Gastrocnemius medialis (tissue), 4 donors: Measurements from ENCODE around the gene VRK2. TPM values are rescaled to one million over a fixed set of nuclear protein-coding genes. Genes with fewer than 3 reads are reported as not detected.

Experiments
- ATAC-seq, 2 donors: fragments of 150-250 bp; one replicate each; pipeline ENCODE4 v1.9.1; 2016
- DNase-seq, 2 donors: peaks; one replicate each; pipeline ENCODE4 v3.0.0-alpha.2; 2019
- H3K27ac ChIP-seq, 4 donors: fragments of 200-600 bp; sonication (generic); 1 replicate in 1 of 4; 2 replicates in 3 of 4; pipeline ENCODE4 v1.5.1; 2016 to 2018; ENCODE audit warnings: mild to moderate bottlenecking in 2 of 4, moderate library complexity in 1 of 4
- H3K27me3 ChIP-seq, 3 donors: fragments of 200-600 bp; sonication (generic) in 2 of 3; 1 replicate in 1 of 3; 2 replicates in 2 of 3; pipeline versions ENCODE4 v1.5.1 to v1.6.0; 2016 to 2019; ENCODE audit warnings: mild to moderate bottlenecking in 1 of 3, moderate library complexity in 1 of 3
- H3K36me3 ChIP-seq, 2 donors: fragments of 200-600 bp; sonication (generic) in 1 of 2; one replicate each; pipeline ENCODE4 v1.5.1; 2017 to 2018
- H3K4me1 ChIP-seq, 2 donors: fragments of 200-600 bp; sonication (generic) in 1 of 2; one replicate each; pipeline ENCODE4 v1.5.1; 2016 to 2017; ENCODE audit warnings: mild to moderate bottlenecking in 2 of 2
- H3K4me3 ChIP-seq, 4 donors: fragments of 200-600 bp; sonication (generic) in 3 of 4; 1 replicate in 1 of 4; 2 replicates in 3 of 4; pipeline ENCODE4 v1.5.1; 2016 to 2019; ENCODE audit warnings: mild to moderate bottlenecking in 2 of 4
- H3K9me3 ChIP-seq, 3 donors: fragments of 200-600 bp; sonication (generic) in 2 of 3; 1 replicate in 1 of 3; 2 replicates in 2 of 3; pipeline ENCODE4 v1.5.1; 2016 to 2019
- POLR2A ChIP-seq, 2 donors: fragments of 450-650 bp; IDR thresholded peaks; one replicate each; pipeline ENCODE4 v1.6.1; 2017; ENCODE audit warnings: antibody characterized with exemption in 2 of 2, mild to moderate bottlenecking in 2 of 2, moderate library complexity in 2 of 2
- in situ Hi-C, 4 donors: fragments of 200-750 bp; cut with MboI; loops; one replicate each; pipeline versions ENCODE4 v1.15.0 to v1.8.0; 2017; ENCODE audit warnings: low sequenced_read_pairs in 4 of 4
- intact Hi-C: fragments of 100-400 bp; cut with DNase I; formaldehyde crosslinking; loops from one replicate; pipeline ENCODE4 v1.15.1; 2023; ENCODE audit warnings: low total_unique reads
- total RNA-seq, 4 donors: library from RNA; depleted of rRNA; stranded (reverse); fragments of >200 nt; gene quantifications; one replicate each; pipeline versions ENCODE4 v1.1.0 to v1.2.3, GENCODE V29; 2016
- TF ChIP-seq, protein P1 (sequence below), 5 experiments: fragments of 450-650 bp in 3 of 5; fragments of 200-600 bp in 2 of 5; sonication (generic) in 2 of 5; IDR thresholded peaks in 4 of 5; conservative IDR thresholded peaks in 1 of 5; 1 replicate in 4 of 5; 2 replicates in 1 of 5; pipeline ENCODE4 v1.5.1; 2016 to 2019; ENCODE audit warnings: antibody characterized with exemption in 5 of 5, mild to moderate bottlenecking in 3 of 5, moderate library complexity in 3 of 5

Gene VRK2
- 10 to 100 TPM; 12.3 to 24.5 (median 21.2) TPM for total RNA-seq

DNA sequence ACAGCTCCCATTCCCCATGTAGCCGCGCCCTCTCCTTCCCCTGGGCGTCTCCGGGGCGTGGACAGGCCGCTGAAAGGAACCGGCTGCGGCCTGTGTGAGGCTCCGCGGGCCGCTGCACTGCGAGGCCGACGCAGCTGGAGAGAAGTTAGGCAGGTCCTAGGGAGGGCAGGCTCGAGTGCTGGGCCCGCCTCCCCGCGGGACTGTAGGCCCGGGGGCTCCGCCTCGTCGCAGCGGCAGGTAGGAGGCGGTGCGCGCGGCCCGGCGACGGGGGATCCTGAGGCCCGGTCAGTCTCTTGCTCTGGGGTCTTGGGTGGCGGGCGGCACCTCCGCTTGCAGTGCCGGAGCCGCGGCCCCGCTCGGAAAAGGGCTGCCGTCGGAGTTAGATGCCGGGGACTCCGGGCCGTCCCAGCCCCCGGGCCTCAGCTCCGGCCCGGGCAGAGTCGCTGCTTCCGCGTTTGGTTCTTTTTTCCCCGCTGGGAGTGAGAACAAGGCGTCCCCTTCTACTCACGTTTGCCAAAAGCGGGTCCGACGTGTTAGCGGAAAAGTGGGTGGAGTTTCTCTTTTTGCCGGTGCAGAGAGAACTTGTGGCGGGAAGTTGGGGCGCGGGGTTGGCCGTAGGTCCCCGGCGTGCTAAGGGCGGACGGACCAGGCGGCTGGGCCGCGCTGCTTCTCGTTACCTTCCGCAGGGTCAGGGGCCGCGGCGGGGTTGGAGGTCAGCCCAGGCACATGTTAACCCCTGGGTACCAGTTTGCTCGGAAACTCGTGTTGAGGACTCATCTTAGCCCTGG lies at the start of gene VRK2:
TSS of gene VRK2 (plus strand) at position 222 of the 788 bp plus-strand sequence. CDS start 2,026 bp downstream, outside the sequence.
- peak; percentile 64 to 81 for DNase-seq
- Histone ChIP-seq H3K27me3 (no peaks in the 10 kb centered on the region), H3K4me3 (peak within 1 kb of the TSS; percentile 71 to 80 (median 76)), H3K36me3 (no peaks in the 10 kb centered on the region), H3K4me1 (peaks cover 9 to 10% of the 10 kb centered on the region in 2 donors), H3K9me3 (no peaks in the 10 kb centered on the region), H3K27ac (peak within 1 kb of the TSS; percentile 84 to 94 (median 88))
- intact Hi-C loops (loop anchor here (10.0 kb wide), 1 partner anchor 178 kb away; no protein-coding TSS in a partner anchor), in situ Hi-C loops (no loop called here)
- ATAC-seq = peak; percentile 88 to 91
- peak; percentile 49 to 67 for TF ChIP-seq POLR2A (IDR thresholded peaks at IDR 0.05)
- TF ChIP-seq, protein P1, sequence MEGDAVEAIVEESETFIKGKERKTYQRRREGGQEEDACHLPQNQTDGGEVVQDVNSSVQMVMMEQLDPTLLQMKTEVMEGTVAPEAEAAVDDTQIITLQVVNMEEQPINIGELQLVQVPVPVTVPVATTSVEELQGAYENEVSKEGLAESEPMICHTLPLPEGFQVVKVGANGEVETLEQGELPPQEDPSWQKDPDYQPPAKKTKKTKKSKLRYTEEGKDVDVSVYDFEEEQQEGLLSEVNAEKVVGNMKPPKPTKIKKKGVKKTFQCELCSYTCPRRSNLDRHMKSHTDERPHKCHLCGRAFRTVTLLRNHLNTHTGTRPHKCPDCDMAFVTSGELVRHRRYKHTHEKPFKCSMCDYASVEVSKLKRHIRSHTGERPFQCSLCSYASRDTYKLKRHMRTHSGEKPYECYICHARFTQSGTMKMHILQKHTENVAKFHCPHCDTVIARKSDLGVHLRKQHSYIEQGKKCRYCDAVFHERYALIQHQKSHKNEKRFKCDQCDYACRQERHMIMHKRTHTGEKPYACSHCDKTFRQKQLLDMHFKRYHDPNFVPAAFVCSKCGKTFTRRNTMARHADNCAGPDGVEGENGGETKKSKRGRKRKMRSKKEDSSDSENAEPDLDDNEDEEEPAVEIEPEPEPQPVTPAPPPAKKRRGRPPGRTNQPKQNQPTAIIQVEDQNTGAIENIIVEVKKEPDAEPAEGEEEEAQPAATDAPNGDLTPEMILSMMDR (IDR thresholded peaks at IDR 0.05 in 4 of 5, conservative IDR thresholded peaks at IDR 0.05 in 1 of 5) = peak in 2 of 5 experiments; percentile 27 to 46

DNA sequence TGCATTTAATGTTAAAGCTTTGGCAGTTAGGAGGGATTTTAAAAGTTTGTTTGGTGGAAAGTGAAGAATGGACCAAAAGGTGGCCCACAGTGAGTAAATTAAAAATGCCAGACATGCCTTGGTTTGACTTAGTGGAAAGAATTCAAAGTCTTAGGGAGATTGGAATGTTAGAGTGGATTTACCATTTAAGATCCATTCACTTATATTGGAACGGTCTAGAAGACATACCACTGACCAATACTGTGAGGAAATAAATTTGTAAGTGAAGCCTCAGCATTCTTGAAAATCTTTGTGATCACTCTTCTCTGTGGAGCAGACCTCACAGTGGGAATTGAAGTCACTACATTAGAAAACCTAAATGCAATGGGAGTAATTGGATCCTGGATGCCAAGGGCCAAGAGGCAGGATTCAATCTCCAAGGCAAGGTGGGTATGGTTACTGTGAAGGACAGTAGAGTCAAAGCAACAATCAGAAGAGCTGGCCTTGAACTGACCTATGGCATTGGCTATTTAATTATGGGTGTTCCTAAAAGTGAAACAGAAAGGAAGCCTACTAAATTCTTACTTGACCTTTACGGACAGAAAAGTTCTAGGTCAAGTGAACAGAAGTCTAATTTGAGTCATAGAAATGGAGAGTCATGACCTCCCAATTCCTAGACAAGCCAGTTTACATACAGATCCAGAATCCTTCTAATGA lies 40.2 kb upstream of the VRK2 start:
- DNase-seq (no peak), ATAC-seq (no peak)
- in situ Hi-C loops = no loop called here
- H3K4me1 ChIP-seq = no peaks in the 10 kb centered on the region
- intact Hi-C loops = no loop called here
- H3K27ac ChIP-seq = no peak overlapping the region
- TF ChIP-seq POLR2A (IDR thresholded peaks at IDR 0.05) = no peak
- TF ChIP-seq, protein P1 (IDR thresholded peaks at IDR 0.05 in 4 of 5, conservative IDR thresholded peaks at IDR 0.05 in 1 of 5) = no peak
- H3K27me3 ChIP-seq = no peaks in the 10 kb centered on the region
- no peaks in the 10 kb centered on the region for H3K9me3 ChIP-seq
- H3K36me3 ChIP-seq = no peaks in the 10 kb centered on the region
- H3K4me3 ChIP-seq = no peak overlapping the region

DNA sequence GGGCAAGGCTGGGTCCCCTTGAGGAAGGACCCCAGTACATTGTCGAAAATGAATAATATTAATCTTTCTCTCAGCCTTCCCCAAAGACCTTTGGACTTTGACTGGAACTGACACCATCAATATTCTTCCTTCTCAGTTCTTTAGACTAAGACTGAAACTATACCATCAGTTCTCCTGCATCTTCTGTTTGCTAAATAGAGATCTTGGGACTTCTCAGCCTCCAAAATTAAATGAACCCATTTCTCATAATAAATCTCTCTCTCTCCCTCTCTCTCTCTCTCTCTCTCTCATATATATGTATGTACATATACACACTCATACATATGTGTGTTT lies 39.7 kb upstream of the VRK2 start:
- ATAC-seq (no peak), DNase-seq (no peak)
- H3K36me3 ChIP-seq = no peaks in the 10 kb centered on the region
- no peak overlapping the region for H3K4me3 ChIP-seq
- no peak overlapping the region for H3K27ac ChIP-seq
- H3K27me3 ChIP-seq = no peaks in the 10 kb centered on the region
- intact Hi-C loops (no loop called here), in situ Hi-C loops (no loop called here)
- no peaks in the 10 kb centered on the region for H3K9me3 ChIP-seq
- no peaks in the 10 kb centered on the region for H3K4me1 ChIP-seq
- TF ChIP-seq, protein P1 (IDR thresholded peaks at IDR 0.05 in 4 of 5, conservative IDR thresholded peaks at IDR 0.05 in 1 of 5) = no peak
- TF ChIP-seq POLR2A (IDR thresholded peaks at IDR 0.05) = no peak

DNA sequence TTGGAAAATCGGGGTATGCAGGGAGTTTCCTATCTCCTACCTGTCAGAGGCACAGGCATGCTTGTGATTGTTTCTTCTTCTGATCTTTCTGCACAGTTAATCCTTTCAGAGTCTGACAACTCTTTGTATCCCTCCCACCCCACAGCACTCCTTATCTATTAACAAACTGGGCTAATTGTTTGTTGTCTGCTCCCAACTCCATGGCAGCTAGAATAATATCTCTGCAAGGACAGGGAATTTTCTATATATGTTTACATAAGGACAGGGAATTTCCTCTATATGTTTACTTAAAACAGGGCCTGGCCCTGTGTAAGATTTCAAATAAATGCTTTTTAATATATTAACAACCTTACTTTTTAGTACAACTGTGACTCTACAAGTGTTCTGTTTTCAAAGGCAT lies 36.0 kb upstream of the VRK2 start:
- H3K27ac ChIP-seq = no peak overlapping the region
- H3K4me1 ChIP-seq = no peaks in the 10 kb centered on the region
- in situ Hi-C loops (no loop called here), intact Hi-C loops (no loop called here)
- H3K36me3 ChIP-seq = no peaks in the 10 kb centered on the region
- H3K4me3 ChIP-seq = no peak overlapping the region
- ATAC-seq (no peak), DNase-seq (no peak)
- H3K9me3 ChIP-seq = no peaks in the 10 kb centered on the region
- H3K27me3 ChIP-seq = no peaks in the 10 kb centered on the region
- TF ChIP-seq, protein P1 (IDR thresholded peaks at IDR 0.05 in 4 of 5, conservative IDR thresholded peaks at IDR 0.05 in 1 of 5) = no peak
- no peak for TF ChIP-seq POLR2A (IDR thresholded peaks at IDR 0.05)
